Stomach (tissue), 9 donors: Measurements from ENCODE around the gene PDGFD. TPM values are rescaled to one million over a fixed set of nuclear protein-coding genes. Genes with fewer than 3 reads are reported as not detected.

Experiments
- DNase-seq, 2 donors: peaks; one replicate each; pipeline versions ENCODE4 v3.0.0 to v3.0.0-alpha.2; 2013 to 2019
- H3K27ac ChIP-seq, 5 donors: fragments of 200-600 bp in 4 of 5; sonication (generic) in 4 of 5; one replicate each; pipeline ENCODE4 v1.5.1; 2013 to 2019; ENCODE audit warnings: mild to moderate bottlenecking in 1 of 5, moderate library complexity in 1 of 5
- H3K27me3 ChIP-seq, 3 donors: fragments of 200-600 bp; sonication (generic); one replicate each; pipeline ENCODE4 v1.5.1; 2017 to 2019; ENCODE audit warnings: mixed run types in 1 of 3
- H3K36me3 ChIP-seq, 4 donors: fragments of 200-600 bp; sonication (generic); 1 replicate in 3 of 4; 2 replicates in 1 of 4; pipeline ENCODE4 v1.5.1; 2016 to 2019
- H3K4me1 ChIP-seq, 4 donors: fragments of 200-600 bp; sonication (generic); one replicate each; pipeline ENCODE4 v1.5.1; 2016 to 2019
- H3K4me3 ChIP-seq, 4 donors: fragments of 200-600 bp; sonication (generic) in 3 of 4; one replicate each; pipeline ENCODE4 v1.5.1; 2016 to 2019; ENCODE audit warnings: mild to moderate bottlenecking in 1 of 4
- H3K9me3 ChIP-seq, 4 donors: fragments of 200-600 bp; sonication (generic); one replicate each; pipeline ENCODE4 v1.5.1; 2016 to 2019
- CTCF ChIP-seq, 7 experiments: fragments of 450-650 bp in 4 of 7; fragments of 200-600 bp in 3 of 7; sonication (generic) in 3 of 7; IDR thresholded peaks; one replicate each; pipeline ENCODE4 v1.5.1; 2016 to 2019; ENCODE audit warnings: antibody characterized with exemption in 7 of 7, control low read depth in 2 of 7, mild to moderate bottlenecking in 1 of 7
- EP300 ChIP-seq: sonication (generic); formaldehyde crosslinking; IDR thresholded peaks from one replicate; pipeline ENCODE4 v1.6.1; 2017; ENCODE audit warnings: antibody characterized with exemption
- POLR2A ChIP-seq, 4 donors: fragments of 450-650 bp; IDR thresholded peaks; one replicate each; pipeline ENCODE4 v1.6.1; 2016; ENCODE audit warnings: antibody characterized with exemption in 4 of 4, control low read depth in 2 of 4, mild to moderate bottlenecking in 1 of 4, moderate library complexity in 1 of 4
- POLR2AphosphoS5 ChIP-seq, 3 donors: sonication (generic); formaldehyde crosslinking; IDR thresholded peaks; one replicate each; pipeline ENCODE4 v1.6.1; 2016; ENCODE audit warnings: antibody characterized with exemption in 3 of 3
- WGBS, 5 donors: extraction: QIAGEN DNeasy Blood & Tissue Kit in 3 of 5; methylation state at CpG; one replicate each; pipeline versions ENCODE4 v1.1.5 to v1.1.7; 2013 to 2018; 5-methylcytosine and 5-hydroxymethylcytosine counted together
- intact Hi-C: fragments of 100-400 bp; cut with DNase I; formaldehyde crosslinking; loops from one replicate; pipeline ENCODE4 v1.15.1; 2023; ENCODE audit warnings: low total_unique reads
- polyA plus RNA-seq, 3 donors: library from polyadenylated mRNA; stranded (reverse); fragments of 200-250 nt; gene quantifications; one replicate each; pipeline ENCODE4 v1.2.3, GENCODE V29; 2013
- total RNA-seq, 5 donors: library from RNA; depleted of rRNA; stranded (reverse); fragments of >200 nt; gene quantifications; one replicate each; pipeline versions ENCODE4 v1.1.0 to v1.2.3, GENCODE V29; 2014 to 2016
- donor health status: healthy with polysubstance abuse.
- donor health status: Bipolar disorder and iron deficiency.
- donor health status: healthy.

Gene PDGFD
- total and polyA plus RNA-seq, 8 donors: 2.4 to 41.5 (median 9.0) TPM; not detected in 1

- no peaks in the 10 kb centered on the region for H3K9me3 ChIP-seq
- H3K4me1 ChIP-seq: peaks cover 0 to 1% (median 0%) of the 10 kb centered on the region in 4 donors
- TF ChIP-seq EP300 (no peak), CTCF (IDR thresholded peaks at IDR 0.05) (no peak), POLR2A (IDR thresholded peaks at IDR 0.05) (no peak), POLR2AphosphoS5 (IDR thresholded peaks at IDR 0.05) (no peak)
- H3K27ac ChIP-seq: no peak overlapping the region
- DNase-seq: no peak
- no peak overlapping the region for H3K4me3 ChIP-seq
- no peaks in the 10 kb centered on the region for H3K27me3 ChIP-seq
- WGBS, 5 donors: 83 to 97% (median 91%) methylated on average over 1 of the region's 1 CpG
- H3K36me3 ChIP-seq: no peaks in the 10 kb centered on the region
- intact Hi-C loops: no loop called here
These were observed 261.0 kb downstream of the PDGFD start for GRCh38 chr11:103902994-103903393.

GRCh38 chr11:103901656-103902055 lies 262.3 kb downstream of the PDGFD start:
- DNase-seq: no peak
- intact Hi-C loops: no loop called here
- Histone ChIP-seq H3K36me3 (no peaks in the 10 kb centered on the region), H3K27ac (no peak overlapping the region), H3K4me1 (no peaks in the 10 kb centered on the region), H3K9me3 (no peaks in the 10 kb centered on the region), H3K4me3 (no peak overlapping the region), H3K27me3 (no peaks in the 10 kb centered on the region)
- WGBS, 5 donors: 69 to 90% (median 80%) methylated on average over 1 of the region's 1 CpG
- TF ChIP-seq POLR2AphosphoS5 (IDR thresholded peaks at IDR 0.05) (no peak), EP300 (no peak), POLR2A (IDR thresholded peaks at IDR 0.05) (no peak), CTCF (IDR thresholded peaks at IDR 0.05) (no peak)

- intact Hi-C loops: no loop called here
- 67 to 75% (median 74%) methylated on average over 5 of the region's 5 CpGs for WGBS, 5 donors
- DNase-seq: no peak
These were observed 265.2 kb downstream of the PDGFD start for GRCh38 chr11:103898577-103899336.

GRCh38 chr11:103898065-103898464 lies 265.9 kb downstream of the PDGFD start:
- intact Hi-C loops: no loop called here

More at GRCh38 chr11:103898577-103899336, 265.2 kb downstream of the PDGFD start:
- no peak overlapping the region for H3K4me3 ChIP-seq
- H3K9me3 ChIP-seq: no peaks in the 10 kb centered on the region
- no peak for TF ChIP-seq EP300
- TF ChIP-seq POLR2AphosphoS5 (IDR thresholded peaks at IDR 0.05): no peak
- no peak for TF ChIP-seq POLR2A (IDR thresholded peaks at IDR 0.05)
- no peak for TF ChIP-seq CTCF (IDR thresholded peaks at IDR 0.05)
- no peaks in the 10 kb centered on the region for H3K27me3 ChIP-seq
- no peaks in the 10 kb centered on the region for H3K36me3 ChIP-seq
- H3K4me1 ChIP-seq: no peaks in the 10 kb centered on the region
- H3K27ac ChIP-seq: no peak overlapping the region

More at GRCh38 chr11:103898065-103898464, 265.9 kb downstream of the PDGFD start:
- H3K27ac ChIP-seq: no peak overlapping the region
- 9 to 41% (median 29%) methylated on average over 1 of the region's 1 CpG for WGBS, 5 donors
- H3K27me3 ChIP-seq: no peaks in the 10 kb centered on the region
- H3K36me3 ChIP-seq: no peaks in the 10 kb centered on the region
- DNase-seq: no peak
- TF ChIP-seq EP300 (no peak), CTCF (IDR thresholded peaks at IDR 0.05) (no peak), POLR2A (IDR thresholded peaks at IDR 0.05) (no peak), POLR2AphosphoS5 (IDR thresholded peaks at IDR 0.05) (no peak)
- no peaks in the 10 kb centered on the region for H3K9me3 ChIP-seq
- no peaks in the 10 kb centered on the region for H3K4me1 ChIP-seq
- no peak overlapping the region for H3K4me3 ChIP-seq
